Endothelial cell of umbilical vein (primary cell): ENCODE results near the gene CLDN7. TPM values are rescaled to one million over a fixed set of nuclear protein-coding genes. Genes with fewer than 3 reads are reported as not detected.

Experiments used
- BruUV-seq: library from RNA; stranded (reverse); fragments of 400-500 nt; replicated peaks from 2 replicates; lab custom pipeline; 2021; lab: Mats Ljungman, UMichigan
- CTCF ChIA-PET: fragments of 300-600, 350-600 bp; sonication (Branson Sonifier 250); formaldehyde crosslinking; loops from one replicate; lab custom pipeline; 2021; ENCODE audit warnings: antibody characterized with exemption, inconsistent platforms; lab: Charles Lee
- POLR2A ChIA-PET: fragments of 300-600, 350-600 bp; sonication (Branson Sonifier 250); formaldehyde crosslinking; loops from one replicate; lab custom pipeline; 2021; ENCODE audit warnings: antibody characterized with exemption, inconsistent platforms; lab: Charles Lee
- DNase-seq: peaks from one replicate; pipeline ENCODE4 v3.0.0-alpha.2; 2011; ENCODE audit warnings: low read depth, low spot score
- FAIRE-seq: peaks from 2 replicates; lab custom pipeline; 2011; peaks lifted over from hg19 to GRCh38; lab: Jason Lieb, UNC
- H2AFZ ChIP-seq: 2 replicates; pipeline ENCODE4 v1.6.0; 2012; ENCODE audit warnings: low read depth, low read length, control low read depth, inconsistent platforms
- H3K27ac ChIP-seq: 2 replicates; pipeline ENCODE4 v1.5.1; 2011; ENCODE audit warnings: low read depth, mild to moderate bottlenecking, control low read depth, low read length, moderate library complexity; ENCODE audit not compliant: insufficient read depth
- H3K27me3 ChIP-seq, 2 experiments: 2 replicates each; pipeline versions ENCODE4 v1.6.0 to v1.6.1; 2011; ENCODE audit warnings: low read length in 2 of 2, mixed read lengths in 1 of 2; ENCODE audit not compliant: control insufficient read depth in 2 of 2, insufficient read depth in 2 of 2
- H3K36me3 ChIP-seq, 2 experiments: 2 replicates in 1 of 2; 3 replicates in 1 of 2; pipeline ENCODE4 v1.5.1; 2011; ENCODE audit warnings: low read length in 2 of 2, mild to moderate bottlenecking in 1 of 2, moderate library complexity in 1 of 2; ENCODE audit not compliant: control insufficient read depth in 2 of 2, insufficient read depth in 2 of 2; ENCODE audit errors: extremely low read depth in 1 of 2
- H3K4me1 ChIP-seq: 3 replicates; pipeline ENCODE4 v1.5.1; 2011; ENCODE audit warnings: mild to moderate bottlenecking, low read length; ENCODE audit not compliant: control insufficient read depth, insufficient read depth; ENCODE audit errors: extremely low read depth
- H3K4me2 ChIP-seq: 2 replicates; pipeline ENCODE4 v1.6.1; 2011; ENCODE audit warnings: low read length, control low read depth, mixed read lengths; ENCODE audit not compliant: insufficient read depth
- H3K4me3 ChIP-seq, 3 experiments: fragments of 200-600 bp in 1 of 3; sonication (generic), shearing (Covaris generic) in 1 of 3; replicated peaks in 1 of 3; 2 replicates each; pipeline ENCODE4 v1.5.1; 2011 to 2016; ENCODE audit warnings: control low read depth in 3 of 3, low read length in 3 of 3, mild to moderate bottlenecking in 2 of 3, inconsistent platforms in 1 of 3, low read depth in 1 of 3, moderate library complexity in 1 of 3; ENCODE audit not compliant: insufficient read depth in 1 of 3
- H3K79me2 ChIP-seq: 2 replicates; pipeline ENCODE4 v1.6.0; 2012; ENCODE audit warnings: low read length, inconsistent platforms; ENCODE audit not compliant: control insufficient read depth, insufficient read depth
- H3K9ac ChIP-seq: replicated peaks from 2 replicates; pipeline ENCODE3; 2011; ENCODE audit warnings: low read length, control low read depth; ENCODE audit not compliant: insufficient read depth; ENCODE audit errors: extremely low read depth
- H3K9me1 ChIP-seq: replicated peaks from 3 replicates; pipeline ENCODE4 v1.6.0; 2011; ENCODE audit warnings: mild to moderate bottlenecking, low read length; ENCODE audit not compliant: control insufficient read depth, insufficient read depth; ENCODE audit errors: extremely low read depth
- H3K9me3 ChIP-seq: replicated peaks from 2 replicates; pipeline ENCODE4 v1.5.1; 2012; ENCODE audit warnings: low read length, inconsistent platforms; ENCODE audit not compliant: control insufficient read depth, insufficient read depth
- H4K20me1 ChIP-seq: replicated peaks from 2 replicates; pipeline ENCODE3; 2011; ENCODE audit warnings: mild to moderate bottlenecking, low read length; ENCODE audit not compliant: control insufficient read depth, insufficient read depth; ENCODE audit errors: extremely low read depth
- EZH2 ChIP-seq: IDR thresholded peaks from 2 replicates; pipeline ENCODE4 v1.6.1; 2012; ENCODE audit warnings: borderline replicate concordance, low read depth, mild to moderate bottlenecking, moderate library complexity, low read length, inconsistent platforms; ENCODE audit not compliant: severe bottlenecking
- FOS ChIP-seq: IDR thresholded peaks from 2 replicates; pipeline ENCODE4 v1.6.1; 2011; ENCODE audit warnings: mild to moderate bottlenecking, low read length, moderate library complexity, borderline replicate concordance; ENCODE audit not compliant: insufficient read depth
- GATA2 ChIP-seq: IDR thresholded peaks from 2 replicates; pipeline ENCODE4 v1.7.0; 2011; ENCODE audit warnings: low read depth, mild to moderate bottlenecking, moderate library complexity, mixed read lengths, low read length; ENCODE audit not compliant: insufficient read length, insufficient read depth
- JUN ChIP-seq: IDR thresholded peaks from 2 replicates; pipeline ENCODE4 v1.6.1; 2011; ENCODE audit warnings: borderline replicate concordance, low read depth; ENCODE audit not compliant: insufficient read length, insufficient read depth
- MYC ChIP-seq: IDR thresholded peaks from one replicate; pipeline ENCODE4 v1.6.1; 2011; ENCODE audit warnings: mild to moderate bottlenecking, low read depth, low read length
- POLR2A ChIP-seq: IDR thresholded peaks from 2 replicates; pipeline ENCODE4 v1.6.1; 2012; ENCODE audit warnings: low read depth, mild to moderate bottlenecking, control low read depth, low read length
- POLR2AphosphoS5 ChIP-seq: IDR thresholded peaks from 2 replicates; pipeline ENCODE4 v1.6.1; 2012; ENCODE audit warnings: low read depth, mild to moderate bottlenecking, control low read depth, low read length, moderate library complexity; ENCODE audit not compliant: insufficient read depth
- dilution Hi-C: fragments of 300-500 bp; cut with MboI; formaldehyde crosslinking; loops from one replicate; pipeline ENCODE4 v1.15.0; 2019; ENCODE audit warnings: low sequenced_read_pairs; ENCODE audit not compliant: extremely low pct_ligation_motif_present
- intact Hi-C: fragments of 100-400 bp; cut with micrococcal nuclease; formaldehyde crosslinking; loops from one replicate; pipeline ENCODE4 v1.10.0; 2022
- polyA plus RNA-seq, 4 experiments: library from polyadenylated mRNA; depleted of rRNA in 3 of 4; stranded (reverse) in 3 of 4; unstranded in 1 of 4; fragments of >200 nt; gene quantifications; 2 replicates each; pipeline versions ENCODE4 v1.2.1 to v1.2.3, GENCODE V29; 2011 to 2012; ENCODE audit warnings: missing spikeins in 1 of 4
- total RNA-seq: library from RNA; stranded (reverse); gene quantifications from 2 replicates; pipeline ENCODE4 v1.2.3, GENCODE V29; 2021
- TF ChIP-seq, protein P1 (sequence below), 2 donors: IDR thresholded peaks; 1 replicate in 1 of 2; 2 replicates in 1 of 2; pipeline ENCODE4 v1.5.1; 2011; ENCODE audit warnings: low read length in 2 of 2, mild to moderate bottlenecking in 2 of 2, moderate library complexity in 2 of 2, control low read depth in 1 of 2, inconsistent platforms in 1 of 2, low read depth in 1 of 2; ENCODE audit not compliant: insufficient read depth in 1 of 2; ENCODE audit errors: extremely low read depth in 1 of 2
- TF ChIP-seq, protein P2 (sequence below): IDR thresholded peaks from 2 replicates; pipeline ENCODE4 v1.6.1; 2011; ENCODE audit not compliant: insufficient read depth, insufficient read length

CLDN7 gene
- total and polyA plus RNA-seq, 2 donors (not counting 3 experiments of a cell fraction or from before 2014, with no cell fraction given): 25.4 to 25.7 TPM

DNA sequence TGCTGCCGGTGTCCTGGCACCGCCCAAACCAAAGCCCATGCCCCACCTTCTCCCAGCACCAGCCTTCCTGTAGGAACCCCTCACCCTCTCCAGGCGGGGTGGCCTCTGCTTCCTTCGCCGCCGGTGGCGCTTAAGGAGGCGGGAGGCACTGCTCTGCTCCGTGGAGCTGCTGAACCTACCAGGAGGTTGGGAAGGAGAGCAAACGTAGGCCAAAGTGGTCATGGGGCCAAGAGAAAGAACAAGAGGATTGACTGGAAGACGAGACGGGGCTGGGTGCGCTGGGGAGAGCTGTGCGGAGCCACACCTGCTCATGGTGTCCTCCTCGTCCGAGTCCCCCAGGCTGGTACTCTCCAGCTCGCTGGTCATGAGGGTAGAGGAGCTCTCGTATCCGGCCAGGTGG, 32.8 kb downstream of the CLDN7 start:
- no TSS peak for BruUV-seq
- Histone ChIP-seq H3K9ac (no peak overlapping the region), H2AFZ (no peak overlapping the region), H3K4me2 (no peak overlapping the region), H3K27ac (no peak overlapping the region), H3K36me3 (peaks cover 12 to 32% of the 10 kb centered on the region in 2 experiments), H4K20me1 (peaks cover 4% of the 10 kb centered on the region), H3K79me2 (peaks cover 37% of the 10 kb centered on the region), H3K27me3 (no peaks in the 10 kb centered on the region), H3K9me3 (no peaks in the 10 kb centered on the region), H3K9me1 (no peaks in the 10 kb centered on the region), H3K4me1 (no peaks in the 10 kb centered on the region), H3K4me3 (no peak overlapping the region)
- ChIA-PET POLR2A (no interaction called here), CTCF (interaction anchor here (0.9 kb wide), 1 partner anchor 9 kb away, joined by 3 read pairs; no protein-coding TSS in a partner anchor)
- TF ChIP-seq MYC (no peak), EZH2 (no peak), POLR2AphosphoS5 (no peak), JUN (no peak), GATA2 (no peak), POLR2A (no peak), FOS (no peak)
- TF ChIP-seq, protein P1, sequence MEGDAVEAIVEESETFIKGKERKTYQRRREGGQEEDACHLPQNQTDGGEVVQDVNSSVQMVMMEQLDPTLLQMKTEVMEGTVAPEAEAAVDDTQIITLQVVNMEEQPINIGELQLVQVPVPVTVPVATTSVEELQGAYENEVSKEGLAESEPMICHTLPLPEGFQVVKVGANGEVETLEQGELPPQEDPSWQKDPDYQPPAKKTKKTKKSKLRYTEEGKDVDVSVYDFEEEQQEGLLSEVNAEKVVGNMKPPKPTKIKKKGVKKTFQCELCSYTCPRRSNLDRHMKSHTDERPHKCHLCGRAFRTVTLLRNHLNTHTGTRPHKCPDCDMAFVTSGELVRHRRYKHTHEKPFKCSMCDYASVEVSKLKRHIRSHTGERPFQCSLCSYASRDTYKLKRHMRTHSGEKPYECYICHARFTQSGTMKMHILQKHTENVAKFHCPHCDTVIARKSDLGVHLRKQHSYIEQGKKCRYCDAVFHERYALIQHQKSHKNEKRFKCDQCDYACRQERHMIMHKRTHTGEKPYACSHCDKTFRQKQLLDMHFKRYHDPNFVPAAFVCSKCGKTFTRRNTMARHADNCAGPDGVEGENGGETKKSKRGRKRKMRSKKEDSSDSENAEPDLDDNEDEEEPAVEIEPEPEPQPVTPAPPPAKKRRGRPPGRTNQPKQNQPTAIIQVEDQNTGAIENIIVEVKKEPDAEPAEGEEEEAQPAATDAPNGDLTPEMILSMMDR (IDR thresholded peaks at IDR 0.05; ENCODE audit: extremely low read depth in 1 of 2, insufficient read depth in 1 of 2, low read depth in 1 of 2, low read length in 2 of 2): no peak
- TF ChIP-seq, protein P2, sequence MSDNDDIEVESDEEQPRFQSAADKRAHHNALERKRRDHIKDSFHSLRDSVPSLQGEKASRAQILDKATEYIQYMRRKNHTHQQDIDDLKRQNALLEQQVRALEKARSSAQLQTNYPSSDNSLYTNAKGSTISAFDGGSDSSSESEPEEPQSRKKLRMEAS: no peak
- intact Hi-C loops (no loop called here), dilution Hi-C loops (no loop called here)
- DNase-seq: no peak
- no peak for FAIRE-seq
